Measurements from ENCODE around the gene HEYL. TPM values are rescaled to one million over a fixed set of nuclear protein-coding genes. Genes with fewer than 3 reads are reported as not detected.

HEYL gene
- total RNA-seq, 1 experiment from 2014 or later = 8.8 TPM

GRCh38 chr1:39650431-39650830 is 11.0 kb upstream of the HEYL start (continued):
- TF ChIP-seq POLR2AphosphoS5 (IDR thresholded peaks at IDR 0.05; ENCODE audit: low read depth, low read length) = no peak
- TF ChIP-seq ZNF274 (IDR thresholded peaks at IDR 0.05; ENCODE audit: low read depth, low read length) = no peak

- H3K4me2 ChIP-seq (ENCODE audit: low read length) = no peak overlapping the region
- ChIA-PET RAD21 (ENCODE audit: low non-redundant PET in 1 of 2, low total read pairs in 2 of 2, uncharacterized antibody in 2 of 2, unreplicated experiment in 2 of 2) (interaction anchor here in 1 of 2 experiments (0.6 kb wide), 1 partner anchor 46 kb away, joined by 3 read pairs; no protein-coding TSS in a partner anchor), CTCF (interaction anchor here (1.3 to 3.6 kb wide), 2 partner anchors 8 to 43 kb away, joined by 3 to 28 read pairs; no protein-coding TSS in a partner anchor), POLR2A (no interaction called here)
- ATAC-seq (no peak), DNase-seq (ENCODE audit: low read depth, low spot score) (no peak)
- H3K27me3 ChIP-seq (ENCODE audit: insufficient read depth, low read length) = no peaks in the 10 kb centered on the region
- no peak overlapping the region for H3K27ac ChIP-seq (ENCODE audit: low read depth, low read length)
- no peak overlapping the region for H3K4me3 ChIP-seq (replicated peaks in 1 of 2; ENCODE audit: low read depth in 1 of 2, low read length in 2 of 2)
- H3K79me2 ChIP-seq (ENCODE audit: insufficient read depth, low read length) = no peaks in the 10 kb centered on the region
- H3K9ac ChIP-seq (ENCODE audit: low read length) = no peak overlapping the region
- no TSS peak for BruUV-seq (replicated peaks)
- no peaks in the 10 kb centered on the region for H3K9me2 ChIP-seq (ENCODE audit: insufficient read depth)
- H4K20me1 ChIP-seq (ENCODE audit: insufficient read depth) = no peaks in the 10 kb centered on the region
- TF ChIP-seq, protein P1, sequence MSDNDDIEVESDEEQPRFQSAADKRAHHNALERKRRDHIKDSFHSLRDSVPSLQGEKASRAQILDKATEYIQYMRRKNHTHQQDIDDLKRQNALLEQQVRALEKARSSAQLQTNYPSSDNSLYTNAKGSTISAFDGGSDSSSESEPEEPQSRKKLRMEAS (IDR thresholded peaks at IDR 0.05) = no peak
- no peak for TF ChIP-seq SP1 (IDR thresholded peaks at IDR 0.05; ENCODE audit: low read depth)
- TF ChIP-seq SIN3A (IDR thresholded peaks at IDR 0.05; ENCODE audit: low read depth) = no peak
- TF ChIP-seq SRF (IDR thresholded peaks at IDR 0.05; ENCODE audit: low read depth) = no peak
- TF ChIP-seq, protein P2, sequence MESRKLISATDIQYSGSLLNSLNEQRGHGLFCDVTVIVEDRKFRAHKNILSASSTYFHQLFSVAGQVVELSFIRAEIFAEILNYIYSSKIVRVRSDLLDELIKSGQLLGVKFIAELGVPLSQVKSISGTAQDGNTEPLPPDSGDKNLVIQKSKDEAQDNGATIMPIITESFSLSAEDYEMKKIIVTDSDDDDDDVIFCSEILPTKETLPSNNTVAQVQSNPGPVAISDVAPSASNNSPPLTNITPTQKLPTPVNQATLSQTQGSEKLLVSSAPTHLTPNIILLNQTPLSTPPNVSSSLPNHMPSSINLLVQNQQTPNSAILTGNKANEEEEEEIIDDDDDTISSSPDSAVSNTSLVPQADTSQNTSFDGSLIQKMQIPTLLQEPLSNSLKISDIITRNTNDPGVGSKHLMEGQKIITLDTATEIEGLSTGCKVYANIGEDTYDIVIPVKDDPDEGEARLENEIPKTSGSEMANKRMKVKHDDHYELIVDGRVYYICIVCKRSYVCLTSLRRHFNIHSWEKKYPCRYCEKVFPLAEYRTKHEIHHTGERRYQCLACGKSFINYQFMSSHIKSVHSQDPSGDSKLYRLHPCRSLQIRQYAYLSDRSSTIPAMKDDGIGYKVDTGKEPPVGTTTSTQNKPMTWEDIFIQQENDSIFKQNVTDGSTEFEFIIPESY (IDR thresholded peaks at IDR 0.05; ENCODE audit: extremely low read depth, insufficient replicate concordance, low read length) = no peak
- no peak overlapping the region for H2AFZ ChIP-seq (ENCODE audit: low read depth, low read length, poor library complexity, severe bottlenecking)
- no peaks in the 10 kb centered on the region for H3K9me3 ChIP-seq (ENCODE audit: control insufficient read depth in 1 of 2, insufficient read depth in 1 of 2, low read depth in 1 of 2, low read length in 2 of 2)
- peaks cover 0 to 10% of the 10 kb centered on the region in 2 experiments; a peak in 2 of 4 replicates for H3K4me1 ChIP-seq (ENCODE audit: control insufficient read depth in 1 of 2, insufficient read depth in 2 of 2, low read length in 2 of 2)
- no peaks in the 10 kb centered on the region for H3K36me3 ChIP-seq (ENCODE audit: control insufficient read depth in 1 of 2, insufficient read depth in 2 of 2, low read length in 2 of 2)
- intact Hi-C loops (cut with micrococcal nuclease) = no loop called here
These were observed 10.3 kb upstream of the HEYL start for GRCh38 chr1:39649636-39650185.

Data from HCT116 (cell line).